Suppressor macrophage (primary cell): ENCODE data around the gene GLI1.
"Not testable (repeated sequence)": the region's sequence is repeated elsewhere in the genome, so short reads cannot be mapped to it uniquely, and the experiment has no call there.

ENCODE experiments used
- DNase-seq, 4 experiments: peaks; one replicate each; pipeline ENCODE4 v3.0.0-alpha.2; 2020 to 2022

Gene GLI1

DNA sequence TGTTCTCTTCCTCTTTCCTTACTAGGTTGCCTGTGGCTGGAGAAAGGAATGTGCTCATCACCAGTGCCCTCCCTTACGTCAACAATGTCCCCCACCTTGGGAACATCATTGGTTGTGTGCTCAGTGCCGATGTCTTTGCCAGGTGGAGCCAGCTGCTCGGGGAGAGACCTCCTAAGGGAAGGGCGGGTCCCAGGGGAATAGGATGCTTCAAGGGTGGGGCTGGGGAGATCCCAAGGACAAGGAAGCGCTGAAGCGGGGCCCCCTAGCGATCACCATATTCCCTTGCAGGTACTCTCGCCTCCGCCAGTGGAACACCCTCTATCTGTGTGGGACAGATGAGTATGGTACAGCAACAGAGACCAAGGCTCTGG lies 38.5 kb downstream of the GLI1 start:
- no peak for DNase-seq

DNA sequence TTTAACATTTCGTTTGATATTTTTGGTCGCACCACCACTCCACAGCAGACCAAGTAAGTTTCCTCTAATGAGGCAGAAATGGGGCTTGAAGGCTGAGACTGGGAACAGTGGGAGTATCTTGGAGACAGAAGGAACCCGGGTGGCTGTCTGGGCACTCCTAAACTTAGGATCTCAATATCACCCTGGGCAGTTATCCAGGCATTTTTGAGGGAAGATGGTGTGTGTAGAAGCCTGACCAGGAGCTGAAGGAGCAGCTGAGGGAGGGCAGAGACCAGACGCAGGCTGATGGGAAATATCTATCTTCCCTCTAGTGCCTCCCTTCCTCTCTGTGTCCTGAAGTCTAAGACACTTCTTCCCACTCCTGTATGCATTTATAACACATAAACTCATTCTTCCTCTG lies 39.0 kb downstream of the GLI1 start:
- DNase-seq, result no peak

DNA sequence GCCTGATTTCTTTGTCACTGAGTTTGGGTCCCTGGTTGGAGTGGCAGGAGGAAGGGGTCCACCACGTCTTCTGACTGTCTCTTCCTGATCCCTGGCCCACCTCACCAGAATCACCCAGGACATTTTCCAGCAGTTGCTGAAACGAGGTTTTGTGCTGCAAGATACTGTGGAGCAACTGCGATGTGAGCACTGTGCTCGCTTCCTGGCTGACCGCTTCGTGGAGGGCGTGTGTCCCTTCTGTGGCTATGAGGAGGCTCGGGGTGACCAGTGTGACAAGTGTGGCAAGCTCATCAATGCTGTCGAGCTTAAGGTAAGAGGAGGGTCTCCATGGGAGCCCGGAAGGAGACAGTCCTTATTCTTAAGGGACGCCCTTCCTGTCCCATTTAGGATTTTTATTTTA lies 40.6 kb downstream of the GLI1 start:
- no peak for DNase-seq

DNA sequence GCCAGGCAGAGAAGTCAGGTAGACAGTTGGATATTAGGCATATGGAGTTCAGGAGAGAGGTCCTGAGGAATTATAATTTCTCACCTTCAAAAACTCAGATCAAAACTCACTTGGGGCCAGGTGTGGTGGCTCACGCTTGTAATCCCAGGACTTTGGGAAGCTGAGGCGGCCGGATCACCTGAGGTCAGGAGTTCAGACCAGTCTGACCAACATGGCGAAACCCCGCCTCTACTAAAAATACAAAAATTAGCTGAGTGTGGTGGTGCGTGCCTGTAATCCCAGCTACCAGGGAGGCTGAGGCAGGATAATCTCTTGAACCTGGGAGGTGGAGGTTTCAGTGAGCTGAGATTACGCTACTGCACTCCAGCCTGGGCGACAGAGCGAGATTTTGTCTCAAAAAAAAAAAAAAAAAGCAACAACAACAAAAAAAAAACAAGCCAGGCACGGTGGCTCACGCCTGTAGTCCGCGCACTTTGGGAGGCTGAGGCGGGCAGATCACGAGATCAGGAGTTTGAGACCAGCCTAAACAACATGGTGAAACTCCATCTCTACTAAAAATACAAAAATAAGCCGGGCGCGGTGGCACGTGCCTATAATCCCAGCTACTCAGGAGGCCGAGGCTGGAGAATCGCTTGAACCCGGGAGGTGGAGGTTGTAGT lies 42.9 kb downstream of the GLI1 start:
- DNase-seq, result not testable (repeated sequence)

DNA sequence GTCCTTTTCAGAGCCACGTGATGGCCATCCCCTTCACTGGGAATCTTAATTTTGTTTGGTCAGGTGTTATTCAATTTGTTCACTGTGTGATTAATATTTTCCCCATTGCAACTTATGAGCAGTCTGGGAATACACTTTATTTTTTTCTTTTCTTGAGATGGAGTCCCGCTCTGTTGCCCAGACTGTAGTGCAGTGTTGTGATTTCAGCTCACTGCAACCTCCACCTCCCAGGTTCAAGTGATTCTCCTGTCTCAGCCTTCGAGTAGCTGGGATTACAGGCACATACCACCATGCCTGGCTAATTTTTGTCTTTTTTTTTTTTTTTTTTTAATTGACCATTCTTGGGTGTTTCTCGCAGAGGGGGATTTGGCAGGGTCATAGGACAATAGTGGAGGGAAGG lies 47.0 kb downstream of the GLI1 start:
- not testable (repeated sequence) for DNase-seq

DNA sequence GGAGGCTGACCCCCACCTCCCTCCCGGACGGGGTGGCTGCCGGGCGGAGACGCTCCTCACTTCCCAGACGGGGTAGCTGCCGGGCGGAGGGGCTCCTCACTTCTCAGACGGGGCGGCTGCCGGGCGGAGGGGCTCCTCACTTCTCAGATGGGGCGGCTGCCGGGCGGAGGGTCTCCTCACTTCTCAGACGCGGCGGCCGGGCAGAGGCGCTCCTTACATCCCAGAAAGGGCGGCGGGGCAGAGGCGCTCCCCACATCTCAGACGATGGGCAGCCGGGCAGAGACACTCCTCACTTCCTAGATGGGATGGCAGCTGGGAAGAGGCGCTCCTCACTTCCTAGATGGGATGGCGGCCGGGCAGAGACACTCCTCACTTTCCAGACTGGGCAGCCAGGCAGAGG lies 48.2 kb downstream of the GLI1 start:
- not testable (repeated sequence) for DNase-seq

DNA sequence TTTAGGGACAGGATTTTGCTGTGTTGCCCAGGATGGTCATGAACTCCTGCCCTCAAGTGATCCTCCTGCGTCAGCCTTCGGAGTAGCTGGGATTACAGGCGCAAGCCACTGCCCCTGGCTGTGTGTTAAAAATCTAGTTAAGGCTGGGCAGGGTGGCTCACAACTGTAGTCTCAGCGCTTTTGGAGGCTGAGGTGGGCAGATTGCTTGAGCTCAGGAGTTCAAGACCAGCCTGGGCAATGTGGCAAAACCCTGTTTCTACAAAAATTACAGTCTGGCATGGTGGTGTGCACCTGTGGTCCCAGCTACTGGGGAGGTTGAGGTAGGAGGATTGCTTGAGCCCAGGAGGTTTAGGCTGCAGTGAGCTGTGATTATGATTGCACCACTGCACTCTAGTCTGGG lies 51.6 kb downstream of the GLI1 start:
- DNase-seq, result no peak

DNA sequence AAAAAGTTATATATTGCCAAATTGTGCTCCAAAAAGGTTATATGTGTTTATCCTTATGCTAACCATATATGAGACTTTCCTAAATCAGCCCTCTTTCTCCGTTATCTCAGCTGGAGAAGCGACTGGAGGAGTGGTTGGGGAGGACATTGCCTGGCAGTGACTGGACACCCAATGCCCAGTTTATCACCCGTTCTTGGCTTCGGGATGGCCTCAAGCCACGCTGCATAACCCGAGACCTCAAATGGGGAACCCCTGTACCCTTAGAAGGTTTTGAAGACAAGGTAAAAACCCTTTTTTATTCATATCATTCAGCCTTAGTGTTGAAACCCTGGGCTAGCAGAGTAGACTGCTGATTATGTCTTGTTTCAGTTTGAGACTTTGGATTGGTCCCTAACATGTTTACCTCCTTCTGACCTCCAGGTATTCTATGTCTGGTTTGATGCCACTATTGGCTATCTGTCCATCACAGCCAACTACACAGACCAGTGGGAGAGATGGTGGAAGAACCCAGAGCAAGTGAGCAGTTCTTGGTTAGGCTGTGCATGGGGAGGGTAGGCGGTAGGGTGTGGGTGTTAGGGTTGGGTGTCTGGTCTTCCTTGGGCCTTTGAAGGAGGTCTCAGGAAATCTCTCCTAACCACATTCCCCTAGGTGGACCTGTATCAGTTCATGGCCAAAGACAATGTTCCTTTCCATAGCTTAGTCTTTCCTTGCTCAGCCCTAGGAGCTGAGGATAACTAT lies 52.2 kb downstream of the GLI1 start:
- DNase-seq, result no peak

DNA sequence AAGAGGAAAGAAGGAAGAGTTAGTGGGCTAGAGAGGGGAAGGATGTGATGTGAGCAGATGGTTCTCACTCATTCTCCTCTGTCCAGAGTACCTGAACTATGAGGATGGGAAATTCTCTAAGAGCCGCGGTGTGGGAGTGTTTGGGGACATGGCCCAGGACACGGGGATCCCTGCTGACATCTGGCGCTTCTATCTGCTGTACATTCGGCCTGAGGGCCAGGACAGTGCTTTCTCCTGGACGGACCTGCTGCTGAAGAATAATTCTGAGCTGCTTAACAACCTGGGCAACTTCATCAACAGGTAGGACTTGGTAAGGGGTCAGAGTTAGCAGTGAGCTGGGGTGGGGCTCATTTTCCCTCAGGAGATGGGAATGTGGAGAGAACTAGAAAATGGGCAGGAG lies 53.1 kb downstream of the GLI1 start:
- DNase-seq, result no peak

DNA sequence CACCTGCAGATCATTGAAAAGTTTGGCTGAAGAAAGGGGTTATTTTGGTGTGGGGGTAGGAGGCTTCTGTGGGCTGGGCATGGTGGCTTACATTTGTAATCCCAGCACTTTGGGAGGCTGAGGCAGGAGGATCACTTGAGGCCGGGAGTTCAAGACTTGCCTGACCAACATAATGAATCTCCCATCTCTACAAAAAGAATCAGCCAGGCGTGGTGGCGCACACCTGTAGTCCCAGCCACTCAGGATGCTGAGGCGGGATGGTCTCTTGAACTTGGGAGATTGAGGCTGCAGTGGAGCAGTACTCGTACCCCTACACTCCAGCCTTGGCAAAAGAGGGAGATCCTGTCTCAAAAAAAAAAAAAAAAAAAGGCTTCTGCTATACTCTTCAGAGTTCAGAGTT lies 53.7 kb downstream of the GLI1 start:
- no peak for DNase-seq

DNA sequence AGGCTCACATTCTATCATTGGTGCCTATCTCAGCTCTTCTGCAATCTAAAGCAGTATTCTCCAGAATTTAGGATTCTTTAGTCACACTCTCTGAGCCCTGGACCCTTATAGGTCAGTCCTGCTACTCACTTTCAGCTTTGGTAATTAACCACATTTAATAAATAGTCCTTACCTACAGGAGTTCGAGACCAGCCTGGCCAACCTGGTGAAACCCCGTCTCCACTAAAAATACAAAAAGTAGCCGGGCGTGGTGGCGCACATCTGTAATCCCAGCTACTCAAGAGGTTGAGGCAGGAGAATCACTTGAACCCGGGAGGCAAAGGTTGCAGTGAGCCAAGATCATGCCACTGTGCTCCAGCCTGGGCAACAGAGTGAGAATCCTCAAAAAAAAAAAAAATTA lies 54.1 kb downstream of the GLI1 start:
- not testable (repeated sequence) for DNase-seq

DNA sequence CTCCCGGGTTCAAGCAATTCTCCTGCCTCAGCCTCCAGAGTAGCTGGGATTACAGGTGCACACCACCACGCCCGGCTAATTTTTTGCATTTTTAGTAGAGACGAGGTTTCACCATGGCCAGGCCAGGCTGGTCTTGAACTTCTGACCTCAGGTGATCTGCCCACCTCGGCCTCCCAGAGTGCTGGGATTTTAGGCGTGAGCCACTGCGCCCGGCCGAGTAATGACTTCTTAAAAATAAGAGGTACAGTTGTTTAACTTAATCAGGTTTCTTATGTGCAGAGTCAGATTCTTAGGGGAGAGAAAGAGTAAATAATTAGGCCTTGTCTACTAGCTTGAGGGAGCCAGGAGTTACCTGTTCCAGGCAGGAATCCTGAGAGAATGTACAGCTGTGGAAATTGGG lies 54.7 kb downstream of the GLI1 start:
- not testable (repeated sequence) for DNase-seq

DNA sequence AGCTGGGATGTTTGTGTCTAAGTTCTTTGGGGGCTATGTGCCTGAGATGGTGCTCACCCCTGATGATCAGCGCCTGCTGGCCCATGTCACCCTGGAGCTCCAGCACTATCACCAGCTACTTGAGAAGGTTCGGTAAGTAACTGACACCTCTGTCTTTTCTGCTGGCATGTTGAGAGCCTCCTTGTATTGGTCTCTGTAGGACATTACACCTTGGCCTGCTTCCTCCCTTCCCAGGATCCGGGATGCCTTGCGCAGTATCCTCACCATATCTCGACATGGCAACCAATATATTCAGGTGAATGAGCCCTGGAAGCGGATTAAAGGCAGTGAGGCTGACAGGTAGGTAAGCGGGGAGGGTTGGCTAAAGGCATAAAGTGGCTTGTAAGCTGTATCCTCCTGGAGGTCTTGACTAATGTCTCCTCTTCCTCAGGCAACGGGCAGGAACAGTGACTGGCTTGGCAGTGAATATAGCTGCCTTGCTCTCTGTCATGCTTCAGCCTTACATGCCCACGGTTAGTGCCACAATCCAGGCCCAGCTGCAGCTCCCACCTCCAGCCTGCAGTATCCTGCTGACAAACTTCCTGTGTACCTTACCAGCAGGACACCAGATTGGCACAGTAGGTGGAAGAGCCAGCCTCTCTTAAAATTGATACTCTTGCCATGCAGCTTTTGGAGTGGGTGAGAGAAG lies 55.3 kb downstream of the GLI1 start:
- DNase-seq, result no peak

DNA sequence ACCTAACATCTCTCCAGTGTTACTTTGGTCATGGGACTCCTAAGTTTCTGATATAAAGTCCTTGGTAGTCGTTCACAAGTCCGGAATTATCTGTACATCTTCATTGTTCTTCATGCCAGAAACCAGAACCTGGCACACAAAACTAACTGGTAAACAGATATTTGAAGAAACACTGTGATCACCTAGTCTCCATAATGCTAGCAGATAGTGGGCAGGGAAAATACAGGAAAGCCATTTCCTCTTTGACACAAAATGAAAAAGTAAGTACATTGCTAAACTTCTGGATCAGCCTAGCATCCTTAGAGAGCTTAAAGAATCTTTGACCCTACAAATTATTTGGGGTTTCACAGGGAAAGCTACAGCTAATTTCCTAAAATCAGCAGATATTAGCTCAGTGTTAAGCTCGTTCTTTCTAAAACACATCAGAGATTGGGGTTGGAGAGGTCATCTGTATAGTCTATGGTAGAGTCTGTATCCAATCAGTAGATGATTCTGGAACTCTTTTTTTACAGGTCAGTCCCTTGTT lies 55.9 kb downstream of the GLI1 start:
- no peak for DNase-seq

DNA sequence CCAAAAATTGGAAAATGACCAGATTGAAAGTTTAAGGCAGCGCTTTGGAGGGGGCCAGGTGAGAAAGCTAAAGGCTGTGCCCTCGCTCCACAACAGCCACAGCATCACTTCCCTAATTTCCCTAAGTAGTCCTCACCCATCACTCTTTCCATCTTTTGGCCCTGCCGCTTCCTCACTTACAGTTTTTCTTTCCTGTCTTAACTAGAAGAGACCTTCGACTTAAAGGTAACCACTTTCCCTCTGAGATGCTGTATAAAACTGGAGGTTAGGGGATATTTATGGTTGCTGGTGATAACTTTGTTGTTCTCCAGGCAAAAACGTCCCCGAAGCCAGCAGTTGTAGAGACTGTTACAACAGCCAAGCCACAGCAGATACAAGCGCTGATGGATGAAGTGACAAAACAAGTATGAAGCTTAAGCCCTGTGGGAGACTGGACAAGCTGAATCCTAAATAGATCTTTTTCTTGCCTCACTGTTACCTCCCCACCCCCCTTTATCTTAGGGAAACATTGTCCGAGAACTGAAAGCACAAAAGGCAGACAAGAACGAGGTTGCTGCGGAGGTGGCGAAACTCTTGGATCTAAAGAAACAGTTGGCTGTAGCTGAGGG lies 56.5 kb downstream of the GLI1 start:
- DNase-seq, result no peak

DNA sequence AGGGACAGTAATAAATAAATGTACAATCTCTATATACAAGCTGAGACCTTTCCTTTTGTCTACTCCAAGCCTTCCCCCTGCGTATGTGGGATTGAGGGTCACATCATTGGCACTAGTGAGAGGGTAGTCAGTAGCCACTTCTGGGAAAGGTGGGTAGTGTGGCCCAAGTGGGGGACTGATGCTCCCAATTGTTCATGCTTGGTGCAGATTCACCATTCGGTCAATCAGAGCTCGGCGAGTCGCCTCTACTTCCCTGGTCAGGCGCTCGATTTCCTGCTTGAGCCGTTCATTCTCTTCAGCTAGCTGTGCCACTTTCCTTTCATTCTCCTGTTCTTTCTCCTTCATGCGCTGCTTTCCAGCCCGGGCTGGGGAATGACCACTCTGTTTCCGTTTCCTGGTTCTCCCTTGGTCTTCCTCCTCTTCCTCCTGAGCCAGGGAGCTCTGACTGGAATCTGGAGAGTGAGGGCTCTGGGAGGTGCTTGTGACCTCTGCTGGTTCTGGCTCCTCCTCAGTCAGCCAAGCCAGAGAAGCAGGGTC lies 57.1 kb downstream of the GLI1 start:
- no peak for DNase-seq

DNA sequence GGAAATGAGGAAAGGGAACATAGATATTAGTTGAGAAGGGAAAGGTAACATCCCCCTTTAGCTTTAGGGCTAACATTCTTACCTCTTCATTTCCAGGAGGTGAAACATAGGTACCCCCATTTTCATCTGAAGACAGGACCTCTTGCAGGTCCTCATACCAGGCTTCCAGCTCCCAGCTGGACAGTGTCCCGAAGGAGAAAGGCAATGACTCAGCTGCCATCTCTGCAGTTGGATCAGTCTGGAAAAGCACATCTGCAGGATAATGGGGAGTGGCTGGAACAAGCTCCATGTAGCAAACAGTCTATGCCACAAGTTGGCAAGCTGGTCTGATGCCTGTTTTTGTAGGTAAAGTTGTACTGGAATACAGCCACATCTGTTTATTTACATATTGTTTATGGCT lies 57.6 kb downstream of the GLI1 start:
- DNase-seq, result no peak

DNA sequence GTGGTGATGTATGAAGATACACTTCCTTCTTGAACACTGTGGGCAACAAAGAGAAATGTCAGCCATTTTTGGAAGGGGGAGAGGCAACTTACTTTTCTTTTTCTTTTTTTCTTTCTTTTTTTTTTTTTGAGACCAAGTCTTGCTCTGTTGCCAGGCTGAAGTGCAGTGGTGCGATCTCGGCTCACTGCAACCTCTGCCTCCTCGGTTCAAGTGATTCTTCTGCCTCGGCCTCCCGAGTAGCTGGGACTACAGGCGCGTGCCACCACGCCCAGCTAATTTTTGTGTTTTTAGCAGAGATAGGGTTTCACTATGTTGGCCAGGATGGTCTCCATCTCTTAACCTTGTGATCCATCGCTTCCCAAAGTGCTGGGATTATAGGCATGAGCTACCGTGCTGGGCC lies 58.1 kb downstream of the GLI1 start:
- not testable (repeated sequence) for DNase-seq

DNA sequence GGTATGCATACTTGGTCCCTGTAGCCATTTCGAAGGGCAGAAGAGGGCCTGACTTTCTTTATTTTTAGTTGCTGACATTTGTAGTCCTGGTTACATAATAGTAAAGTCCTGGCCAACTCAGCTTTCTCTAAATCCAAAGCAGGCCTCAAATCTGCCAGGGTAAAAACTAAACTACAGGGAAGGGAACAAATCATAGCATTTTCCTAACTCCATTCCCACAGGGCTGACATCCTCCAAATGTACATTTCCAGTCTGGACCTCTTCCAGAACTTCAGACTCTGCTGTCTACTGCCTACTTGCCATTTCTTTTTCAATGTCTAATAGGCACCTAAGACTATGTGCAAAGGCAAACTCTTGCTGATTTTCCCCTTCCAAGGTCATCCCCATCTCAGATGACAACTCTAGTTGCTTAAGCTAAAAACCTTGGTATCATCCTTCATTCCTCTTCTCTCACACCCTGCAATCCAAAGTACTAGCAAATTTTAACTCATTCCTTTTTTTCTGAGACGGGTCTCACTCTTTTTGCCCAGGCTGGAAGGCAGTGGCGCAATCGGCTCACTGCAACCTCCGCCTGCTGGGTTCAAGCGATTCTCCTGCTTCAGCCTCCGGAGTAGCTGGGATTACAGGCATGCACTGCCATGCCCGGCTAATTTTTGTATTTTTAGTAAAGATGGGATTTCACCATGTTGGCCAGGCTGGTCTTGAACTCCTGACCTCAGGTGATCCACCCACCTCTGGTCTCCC lies 58.8 kb downstream of the GLI1 start:
- peak in 2 of 4 experiments; percentile 8 to 25 for DNase-seq

DNA sequence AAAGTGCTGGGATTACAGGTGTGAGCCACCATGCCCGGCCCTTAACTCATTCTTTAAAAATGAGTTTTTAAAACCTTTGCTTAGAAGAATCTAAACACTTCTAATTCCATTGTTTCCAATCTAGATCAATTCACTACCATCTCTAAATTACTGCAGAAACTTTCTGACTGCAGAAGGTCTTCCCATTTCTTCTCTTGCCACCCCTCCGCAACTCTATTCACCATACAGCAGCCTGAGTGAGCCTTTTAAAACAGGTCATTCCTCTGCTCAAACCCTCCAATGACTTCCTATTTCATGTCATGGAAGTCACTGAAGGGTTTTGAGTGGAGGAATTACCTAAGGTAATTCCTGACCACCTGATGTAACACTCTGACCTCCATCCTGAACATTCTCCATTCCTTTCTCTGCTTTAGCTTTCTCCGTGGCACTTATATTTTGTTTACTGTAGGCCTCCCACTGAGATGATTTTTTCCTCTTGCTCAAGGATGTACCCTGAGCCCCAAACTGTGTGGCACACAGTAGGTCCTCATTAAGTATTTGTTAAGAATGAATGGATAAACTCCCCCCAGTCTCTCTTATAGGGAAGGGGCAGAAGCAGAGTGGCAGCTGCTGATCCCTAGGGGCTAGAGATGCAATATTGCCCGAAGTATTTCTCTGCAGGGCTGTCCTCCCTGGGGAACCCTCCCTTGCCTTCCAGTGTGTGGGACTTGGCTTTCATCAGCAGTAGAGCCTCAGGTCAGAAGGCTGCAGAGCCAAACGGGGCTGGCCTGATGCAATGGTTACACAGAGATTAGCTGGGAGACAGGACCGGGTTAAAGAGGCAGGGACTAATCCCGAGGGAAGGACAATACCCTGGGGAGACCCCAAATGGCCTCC lies 59.6 kb downstream of the GLI1 start:
- DNase-seq, result peak in 3 of 4 experiments; percentile 48 to 62 (median 56)

DNA sequence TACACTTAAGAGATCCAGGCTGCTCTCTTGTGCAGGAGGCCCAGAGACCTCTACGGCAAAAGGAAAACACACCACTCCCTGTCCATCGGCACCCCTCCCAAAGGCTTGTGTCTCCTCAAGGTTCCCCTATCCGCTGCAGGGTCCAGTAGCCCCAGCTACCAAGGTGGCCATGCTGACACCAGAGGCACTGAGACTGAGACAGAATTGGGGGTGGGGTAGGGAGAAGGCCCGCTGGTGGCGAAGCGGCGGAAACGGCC lies 60.1 kb downstream of the GLI1 start:
- DNase-seq, result peak in 1 of 4 experiments; percentile 51
